Liver (tissue), 9 donors: ENCODE measurements around the gene C10orf143. TPM values are rescaled to one million over a fixed set of nuclear protein-coding genes. Genes with fewer than 3 reads are reported as not detected.

Experiments used
- DNase-seq: peaks from one replicate; pipeline ENCODE4 v3.0.0-alpha.2; 2017; ENCODE audit warnings: low spot score
- H3K27ac ChIP-seq, 2 donors: one replicate each; pipeline ENCODE4 v1.7.0; 2013; ENCODE audit warnings: inconsistent platforms in 2 of 2, low read length in 2 of 2, control low read depth in 1 of 2, low read depth in 1 of 2, mild to moderate bottlenecking in 1 of 2
- H3K27me3 ChIP-seq, 4 donors: one replicate each; pipeline versions ENCODE4 v1.6.1 to v1.7.0; 2013; ENCODE audit warnings: low read length in 3 of 4, inconsistent platforms in 1 of 4, mild to moderate bottlenecking in 1 of 4, moderate library complexity in 1 of 4; ENCODE audit not compliant: control insufficient read depth in 4 of 4, insufficient read depth in 4 of 4
- H3K36me3 ChIP-seq, 4 donors: one replicate each; pipeline versions ENCODE4 v1.6.1 to v1.7.0; 2013; ENCODE audit warnings: low read length in 3 of 4, mild to moderate bottlenecking in 3 of 4, low read depth in 1 of 4, moderate library complexity in 1 of 4; ENCODE audit not compliant: control insufficient read depth in 4 of 4, insufficient read depth in 3 of 4
- H3K4me1 ChIP-seq, 4 donors: one replicate each; pipeline versions ENCODE4 v1.6.1 to v1.7.0; 2013; ENCODE audit warnings: low read length in 3 of 4, mild to moderate bottlenecking in 3 of 4, moderate library complexity in 1 of 4; ENCODE audit not compliant: control insufficient read depth in 4 of 4, insufficient read depth in 4 of 4
- H3K4me3 ChIP-seq, 3 donors: one replicate each; pipeline versions ENCODE4 v1.6.1 to v1.7.0; 2013; ENCODE audit warnings: low read length in 3 of 3, control low read depth in 1 of 3, low read depth in 1 of 3, mild to moderate bottlenecking in 1 of 3
- H3K9ac ChIP-seq, 2 donors: one replicate each; pipeline ENCODE4 v1.7.0; 2013; ENCODE audit warnings: low read length in 2 of 2, mild to moderate bottlenecking in 2 of 2, moderate library complexity in 2 of 2, control low read depth in 1 of 2, low read depth in 1 of 2
- H3K9me3 ChIP-seq, 4 donors: one replicate each; pipeline versions ENCODE4 v1.6.1 to v1.7.0; 2013; ENCODE audit warnings: low read length in 3 of 4; ENCODE audit not compliant: control insufficient read depth in 4 of 4
- CTCF ChIP-seq: fragments of 150-350 bp; IDR thresholded peaks from 2 replicates; pipeline ENCODE4 v1.5.1; 2017; ENCODE audit warnings: improper control_type of control experiment, low read depth, low read length; ENCODE audit not compliant: missing input control
- EGR1 ChIP-seq, 2 donors: IDR thresholded peaks; 2 replicates each; pipeline ENCODE4 v1.6.1; 2016 to 2018; ENCODE audit warnings: antibody characterized with exemption in 2 of 2, low read depth in 2 of 2
- FOXA1 ChIP-seq: IDR thresholded peaks from 2 replicates; pipeline ENCODE4 v1.6.1; 2016; ENCODE audit warnings: antibody characterized with exemption
- FOXA2 ChIP-seq: IDR thresholded peaks from 2 replicates; pipeline ENCODE4 v1.6.1; 2016; ENCODE audit warnings: antibody characterized with exemption
- GABPA ChIP-seq, 2 donors: IDR thresholded peaks in 1 of 2; conservative IDR thresholded peaks in 1 of 2; 2 replicates each; pipeline ENCODE4 v1.6.1; 2016; ENCODE audit warnings: antibody characterized with exemption in 2 of 2, mild to moderate bottlenecking in 1 of 2, moderate library complexity in 1 of 2
- HNF4A ChIP-seq, 2 donors: conservative IDR thresholded peaks; 2 replicates each; pipeline ENCODE4 v1.6.1; 2016; ENCODE audit warnings: antibody characterized with exemption in 2 of 2, mild to moderate bottlenecking in 2 of 2
- JUND ChIP-seq, 2 donors: IDR thresholded peaks; 2 replicates each; pipeline ENCODE4 v1.6.1; 2016; ENCODE audit warnings: antibody characterized with exemption in 2 of 2
- MAX ChIP-seq: IDR thresholded peaks from 2 replicates; pipeline ENCODE4 v1.6.1; 2016; ENCODE audit warnings: antibody characterized with exemption
- NR2F2 ChIP-seq: IDR thresholded peaks from 2 replicates; pipeline ENCODE4 v1.6.1; 2016; ENCODE audit warnings: antibody characterized with exemption
- RAD21 ChIP-seq, 2 donors: IDR thresholded peaks; 2 replicates each; pipeline ENCODE4 v1.6.1; 2016; ENCODE audit warnings: antibody characterized with exemption in 2 of 2, mild to moderate bottlenecking in 2 of 2
- REST ChIP-seq: IDR thresholded peaks from 2 replicates; pipeline ENCODE4 v1.6.1; 2016; ENCODE audit warnings: antibody characterized with exemption, mild to moderate bottlenecking
- RXRA ChIP-seq, 2 donors: IDR thresholded peaks; 2 replicates each; pipeline ENCODE4 v1.6.1; 2017 to 2018; ENCODE audit warnings: antibody characterized with exemption in 2 of 2, mild to moderate bottlenecking in 1 of 2
- SP1 ChIP-seq: IDR thresholded peaks from 2 replicates; pipeline ENCODE4 v1.6.1; 2018; ENCODE audit warnings: antibody characterized with exemption, mild to moderate bottlenecking
- TAF1 ChIP-seq: conservative IDR thresholded peaks from 2 replicates; pipeline ENCODE4 v1.6.1; 2016; ENCODE audit warnings: antibody characterized with exemption, mild to moderate bottlenecking
- YY1 ChIP-seq: IDR thresholded peaks from 2 replicates; pipeline ENCODE4 v1.6.1; 2016; ENCODE audit warnings: antibody characterized with exemption, mild to moderate bottlenecking
- ZBTB33 ChIP-seq: IDR thresholded peaks from 2 replicates; pipeline ENCODE4 v1.6.1; 2016; ENCODE audit warnings: antibody characterized with exemption
- WGBS: extraction: QIAGEN DNeasy Blood & Tissue Kit; methylation state at CpG from one replicate; pipeline ENCODE4 v1.1.7; 2013; 5-methylcytosine and 5-hydroxymethylcytosine counted together
- polyA plus RNA-seq, 2 donors: library from polyadenylated mRNA; stranded (reverse) in 1 of 2; unstranded in 1 of 2; fragments of 200-250 nt in 1 of 2; fragments of >200 nt in 1 of 2; fragmentation: Nextera tagmentation in 1 of 2; extraction: Ambion mirVana in 1 of 2; gene quantifications; one replicate each; pipeline versions ENCODE4 v1.2.1 to v1.2.3, GENCODE V29; 2013 to 2015
- total RNA-seq, 2 donors: library from RNA; depleted of rRNA; stranded (reverse); fragments of >200 nt; gene quantifications; one replicate each; pipeline ENCODE4 v1.2.3, GENCODE V29; 2014
- TF ChIP-seq, protein P1 (sequence below): IDR thresholded peaks from 2 replicates; pipeline ENCODE4 v1.6.1; 2016; ENCODE audit warnings: antibody characterized with exemption
- donor health status: healthy.
- donor health status: healthy.
- donor health status: healthy.
- donor health status: healthy.
- donor health status: healthy.

C10orf143 gene
- total and polyA plus RNA-seq, 4 donors = 0.14 to 2.7 (median 1.2) TPM

DNA sequence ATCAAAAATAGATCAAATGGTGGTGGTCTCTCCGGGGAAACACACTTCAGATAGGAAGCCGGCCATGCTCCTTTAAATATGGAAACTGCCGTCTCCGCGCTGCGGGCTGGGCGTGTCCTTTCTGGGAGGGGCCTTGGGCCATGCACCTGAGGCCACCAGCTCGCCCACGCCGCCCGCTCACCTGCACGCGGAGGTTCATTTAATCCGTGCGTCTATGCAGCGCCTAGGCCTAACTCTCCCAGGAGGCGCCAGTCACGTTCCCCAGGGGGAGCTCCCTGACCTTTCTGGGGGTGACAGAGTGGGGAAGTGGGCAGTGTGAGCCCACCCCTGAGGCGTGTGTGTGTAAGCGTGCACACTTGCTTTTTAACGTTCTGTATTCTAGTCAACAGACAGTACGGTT is 64.0 kb downstream of the C10orf143 start:
- no peak for DNase-seq
- H3K4me1 ChIP-seq = no peaks in the 10 kb centered on the region
- H3K27me3 ChIP-seq = peaks cover 0 to 7% (median 0%) of the 10 kb centered on the region in 4 donors

DNA sequence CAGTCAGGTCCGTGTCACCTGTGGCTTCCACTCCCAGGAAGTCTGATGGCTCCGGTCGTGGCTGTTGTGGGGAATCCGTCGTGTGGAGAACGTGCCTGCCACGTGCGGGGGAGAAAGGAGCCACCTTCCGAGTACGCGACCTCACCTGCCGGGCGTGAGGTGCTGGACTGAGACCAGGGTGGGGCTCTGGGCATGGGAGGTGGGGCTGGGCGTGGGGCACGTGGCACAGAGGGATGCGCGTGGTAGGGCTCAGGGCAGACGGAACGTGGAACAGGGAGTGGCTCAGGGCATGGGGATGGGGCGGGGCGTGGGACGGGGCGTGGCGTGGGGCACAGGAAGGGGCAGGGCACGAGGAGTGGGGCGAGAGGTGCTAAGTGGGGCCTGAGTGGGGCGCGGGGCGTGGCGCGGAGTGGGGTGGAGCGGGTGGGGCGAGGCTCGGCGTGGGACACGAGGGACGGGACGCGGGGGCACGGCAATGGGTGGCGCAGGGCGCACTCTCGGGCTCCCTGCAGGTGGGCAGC is 64.8 kb downstream of the C10orf143 start:
- no peak overlapping the region for H3K9ac ChIP-seq
- 93% methylated on average over 43 of the region's 43 CpGs for WGBS
- no peak overlapping the region for H3K27ac ChIP-seq
- H3K27me3 ChIP-seq = peaks cover 0 to 6% (median 0%) of the 10 kb centered on the region in 4 donors
- no peaks in the 10 kb centered on the region for H3K36me3 ChIP-seq
- DNase-seq = no peak
- TF ChIP-seq REST = no peak
- TF ChIP-seq SP1 = no peak
- no peak for TF ChIP-seq RAD21 (IDR thresholded peaks at IDR 0.05)
- no peak for TF ChIP-seq FOXA2
- TF ChIP-seq HNF4A (conservative IDR thresholded peaks at IDR 0.05) = no peak
- no peak for TF ChIP-seq TAF1
- TF ChIP-seq RXRA (IDR thresholded peaks at IDR 0.05) = no peak
- TF ChIP-seq EGR1 (IDR thresholded peaks at IDR 0.05; ENCODE audit: low read depth in 2 of 2) = no peak
- TF ChIP-seq MAX = no peak
- TF ChIP-seq ZBTB33 = no peak
- no peak for TF ChIP-seq CTCF
- TF ChIP-seq, protein P1, sequence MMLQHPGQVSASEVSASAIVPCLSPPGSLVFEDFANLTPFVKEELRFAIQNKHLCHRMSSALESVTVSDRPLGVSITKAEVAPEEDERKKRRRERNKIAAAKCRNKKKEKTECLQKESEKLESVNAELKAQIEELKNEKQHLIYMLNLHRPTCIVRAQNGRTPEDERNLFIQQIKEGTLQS = no peak
- TF ChIP-seq JUND (IDR thresholded peaks at IDR 0.05) = no peak
- TF ChIP-seq YY1 = no peak
- TF ChIP-seq GABPA (IDR thresholded peaks at IDR 0.05 in 1 of 2, conservative IDR thresholded peaks at IDR 0.05 in 1 of 2) = no peak
- no peaks in the 10 kb centered on the region for H3K9me3 ChIP-seq
- H3K4me1 ChIP-seq = no peaks in the 10 kb centered on the region
- no peak overlapping the region for H3K4me3 ChIP-seq

More for the DNA sequence above, 64.0 kb downstream of the C10orf143 start:
- Histone ChIP-seq H3K27ac (no peak overlapping the region), H3K9ac (no peak overlapping the region), H3K9me3 (no peaks in the 10 kb centered on the region), H3K36me3 (no peaks in the 10 kb centered on the region), H3K4me3 (no peak overlapping the region)
- no peak for TF ChIP-seq JUND (IDR thresholded peaks at IDR 0.05)
- TF ChIP-seq MAX = no peak
- TF ChIP-seq ZBTB33 = no peak
- TF ChIP-seq FOXA1 = no peak
- TF ChIP-seq, protein P1 = no peak
- no peak for TF ChIP-seq EGR1 (IDR thresholded peaks at IDR 0.05; ENCODE audit: low read depth in 2 of 2)
- TF ChIP-seq RAD21 (IDR thresholded peaks at IDR 0.05) = no peak
- TF ChIP-seq RXRA (IDR thresholded peaks at IDR 0.05) = no peak
- no peak for TF ChIP-seq NR2F2
- TF ChIP-seq GABPA (IDR thresholded peaks at IDR 0.05 in 1 of 2, conservative IDR thresholded peaks at IDR 0.05 in 1 of 2) = no peak
- no peak for TF ChIP-seq FOXA2
- 82% methylated on average over 22 of the region's 22 CpGs for WGBS
